ENCODE data around the gene PSMC6.

The PSMC6 gene

GRCh38 chr14:52706724-52707706 is at the start of gene PSMC6:
PSMC6 (plus strand) TSS chr14:52707200; CDS start chr14:52707220, 20 bp downstream.
- DNase-seq (ENCODE audit: low read depth): peak; percentile 92

GRCh38 chr14:52660325-52660724 is 46.7 kb upstream of the PSMC6 start:
- no peak for DNase-seq (ENCODE audit: low read depth)

- no peak for DNase-seq (ENCODE audit: low read depth)
Measured at GRCh38 chr14:52660832-52661231, 46.2 kb upstream of the PSMC6 start.

- no peak for DNase-seq (ENCODE audit: low read depth)
Measured at GRCh38 chr14:52661314-52661713, 45.7 kb upstream of the PSMC6 start.

GRCh38 chr14:52663850-52664249 is 43.1 kb upstream of the PSMC6 start:
- DNase-seq (ENCODE audit: low read depth): no peak

GRCh38 chr14:52678591-52678990 is 28.4 kb upstream of the PSMC6 start:
- DNase-seq (ENCODE audit: low read depth): peak; percentile 40

GRCh38 chr14:52683985-52684520 is 22.9 kb upstream of the PSMC6 start:
- no peak for DNase-seq (ENCODE audit: low read depth)

- no peak for DNase-seq (ENCODE audit: low read depth)
Measured at GRCh38 chr14:52686176-52686575, 20.8 kb upstream of the PSMC6 start.

- DNase-seq (ENCODE audit: low read depth): no peak
Measured at GRCh38 chr14:52690983-52691760, 15.8 kb upstream of the PSMC6 start.

- no peak for DNase-seq (ENCODE audit: low read depth)
Measured at GRCh38 chr14:52692248-52692962, 14.6 kb upstream of the PSMC6 start.

GRCh38 chr14:52693036-52693435 is 14.0 kb upstream of the PSMC6 start:
- no peak for DNase-seq (ENCODE audit: low read depth)

GRCh38 chr14:52693532-52693931 is 13.5 kb upstream of the PSMC6 start:
- DNase-seq (ENCODE audit: low read depth): no peak

GRCh38 chr14:52694761-52695480 is 12.1 kb upstream of the PSMC6 start:
- DNase-seq (ENCODE audit: low read depth): peak; percentile 73

- DNase-seq (ENCODE audit: low read depth): peak; percentile 90
Measured at GRCh38 chr14:52695481-52696091, 11.4 kb upstream of the PSMC6 start, which contains the start of gene ERO1A. ERO1A (minus strand) TSS chr14:52695558; CDS start chr14:52695481, 77 bp downstream.

GRCh38 chr14:52700701-52701172 is 6.3 kb upstream of the PSMC6 start:
- DNase-seq (ENCODE audit: low read depth): peak; percentile 36

GRCh38 chr14:52701223-52701622 is 5.8 kb upstream of the PSMC6 start:
- no peak for DNase-seq (ENCODE audit: low read depth)

- DNase-seq (ENCODE audit: low read depth): peak; percentile 89
Measured at GRCh38 chr14:52703225-52703624, 3.8 kb upstream of the PSMC6 start.

GRCh38 chr14:52703664-52704063 is 3.3 kb upstream of the PSMC6 start:
- no peak for DNase-seq (ENCODE audit: low read depth)

GRCh38 chr14:52706286-52706685 is 714 bp upstream of the PSMC6 start:
- DNase-seq (ENCODE audit: low read depth): peak; percentile 47

GRCh38 chr14:52711666-52712065 is 4.7 kb downstream of the PSMC6 start:
- no peak for DNase-seq (ENCODE audit: low read depth)

GRCh38 chr14:52716155-52716554 is 9.2 kb downstream of the PSMC6 start:
- no peak for DNase-seq (ENCODE audit: low read depth)
